HG03558 (cell line): Measurements from ENCODE around the gene RASL10A.
"Not testable (repeated sequence)": the region's sequence is repeated elsewhere in the genome, so short reads cannot be mapped to it uniquely, and the experiment has no call there.

ENCODE experiments used
- ATAC-seq: cut with Tn5 transposase; IDR thresholded peaks from one replicate; pipeline ENCODE4 v1.9.1; 2021; ENCODE audit warnings: moderate number of reproducible peaks; ENCODE audit not compliant: unreplicated experiment; ENCODE audit errors: extremely low read depth

Gene RASL10A

DNA sequence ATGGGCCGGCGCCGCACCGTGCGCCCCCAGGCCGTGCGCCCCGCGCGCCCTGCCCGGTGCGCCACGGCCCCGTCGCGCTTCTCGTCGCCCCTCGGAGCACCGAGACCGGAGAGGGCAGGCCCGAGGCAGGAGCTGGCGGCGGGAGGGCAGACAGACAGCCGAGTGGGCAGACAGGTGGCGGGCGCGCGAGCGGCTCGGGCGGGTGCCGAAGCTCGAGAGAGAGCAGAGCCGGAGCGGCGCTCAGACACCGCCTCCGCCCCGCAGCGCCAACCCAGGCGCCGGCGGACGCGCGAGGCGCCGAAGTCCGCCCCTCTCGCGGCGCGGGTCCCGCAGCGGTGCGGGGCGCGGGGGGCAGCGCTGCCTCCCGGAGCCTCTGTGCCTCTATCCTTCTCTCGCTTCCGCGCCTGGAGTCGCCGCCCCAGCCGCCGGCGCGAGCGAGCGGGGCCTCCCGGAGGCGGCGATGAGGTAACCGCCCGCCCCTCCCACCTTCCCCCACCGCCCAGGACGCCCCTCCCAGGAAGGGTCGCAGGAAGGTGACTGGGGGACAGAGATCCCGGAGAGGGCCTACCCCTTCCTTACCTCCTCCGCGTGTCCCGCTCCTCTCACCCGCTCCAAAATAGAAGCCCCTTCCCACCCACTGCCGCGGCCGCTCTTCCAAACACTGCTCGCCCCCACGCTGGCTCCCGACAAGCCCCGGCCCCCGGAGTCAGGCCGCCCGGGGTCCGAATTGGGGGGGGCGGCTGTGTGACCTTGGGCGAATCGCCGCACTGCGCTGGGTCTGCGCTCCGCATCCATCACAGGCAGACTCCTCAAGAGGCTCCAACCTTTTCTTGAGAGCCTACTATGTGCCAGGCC, at the start of gene RASL10A:
Gene RASL10A, minus strand, starts transcription at position 412 of the 855 bp plus-strand sequence. CDS start 451 bp downstream, outside the sequence.
- no peak for ATAC-seq

- ATAC-seq, result no peak
Measured at GRCh38 chr22:29359469-29359868, 44.0 kb upstream of the RASL10A start.

DNA sequence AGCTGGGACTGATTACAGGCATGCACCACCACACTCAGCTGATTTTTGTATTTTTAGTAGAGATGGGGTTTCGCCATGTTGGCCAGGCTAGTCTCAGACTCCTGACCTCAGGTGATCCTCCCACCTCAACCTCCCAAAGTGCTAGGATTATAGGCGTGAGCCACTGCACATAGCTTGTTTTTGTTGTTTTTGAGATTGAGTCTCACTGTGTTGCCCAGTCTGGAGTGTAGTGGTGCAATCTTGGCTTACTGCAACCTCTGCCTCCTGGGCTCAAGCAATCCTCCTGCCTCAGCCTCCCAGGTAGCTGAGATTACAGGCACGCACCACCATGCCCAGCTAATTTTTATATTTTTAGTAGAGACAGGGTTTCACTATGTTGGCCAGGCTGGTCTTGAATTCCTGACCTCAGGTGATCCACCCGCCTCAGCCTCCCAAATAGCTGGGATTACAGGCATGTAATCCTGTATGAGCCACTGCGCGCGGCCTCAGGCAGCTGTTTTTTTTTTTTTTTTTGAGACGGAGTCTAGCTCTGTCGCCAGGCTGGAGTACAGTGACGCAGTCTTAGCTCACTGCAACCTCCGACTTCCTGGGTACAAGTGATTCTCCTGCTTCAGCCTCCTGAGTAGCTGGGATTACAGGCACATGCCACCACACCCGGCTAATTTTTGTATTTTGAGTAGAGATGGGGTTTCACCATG, 41.8 kb upstream of the RASL10A start:
- ATAC-seq, result not testable (repeated sequence)

DNA sequence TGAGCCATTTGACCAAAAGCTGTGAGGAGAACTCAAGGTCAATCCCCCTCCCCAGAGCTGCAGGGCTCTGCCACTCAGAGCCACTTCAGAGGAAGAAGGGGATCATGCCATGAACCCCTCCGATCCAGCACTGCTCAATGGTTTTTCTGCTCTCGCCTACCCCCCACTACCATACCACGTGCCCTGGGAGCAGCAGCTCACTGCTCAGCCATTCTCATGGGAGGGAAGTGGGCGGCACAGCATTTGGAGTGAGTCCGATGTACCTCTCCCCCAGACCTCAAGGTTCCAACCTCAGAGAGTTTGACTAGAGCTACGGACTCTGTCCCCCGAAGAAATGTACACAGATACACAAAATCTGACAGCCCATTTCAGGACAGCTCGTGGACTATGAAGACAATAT, 38.4 kb upstream of the RASL10A start:
- no peak for ATAC-seq

GRCh38 chr22:29353286-29353685, 37.8 kb upstream of the RASL10A start:
- ATAC-seq, result no peak

DNA sequence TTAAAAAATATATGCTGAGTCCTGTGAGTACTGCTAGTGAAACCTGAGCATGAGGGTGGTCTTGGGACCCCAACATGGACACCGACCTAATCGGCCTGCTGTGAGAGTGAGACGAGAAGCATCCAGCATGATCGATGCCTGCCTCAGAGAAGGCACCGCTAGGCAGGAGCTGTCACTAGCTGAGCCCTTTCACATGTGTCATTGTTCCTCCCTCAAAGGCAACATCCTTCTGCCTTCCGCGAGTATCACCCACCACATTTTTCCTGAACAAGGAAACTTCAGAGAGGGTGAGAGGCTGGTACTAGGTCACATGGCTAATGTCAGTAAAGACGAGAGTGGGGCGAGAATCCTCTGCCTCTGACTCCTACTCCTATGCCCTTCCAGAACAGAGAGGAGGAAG, 37.3 kb upstream of the RASL10A start:
- no peak for ATAC-seq

DNA sequence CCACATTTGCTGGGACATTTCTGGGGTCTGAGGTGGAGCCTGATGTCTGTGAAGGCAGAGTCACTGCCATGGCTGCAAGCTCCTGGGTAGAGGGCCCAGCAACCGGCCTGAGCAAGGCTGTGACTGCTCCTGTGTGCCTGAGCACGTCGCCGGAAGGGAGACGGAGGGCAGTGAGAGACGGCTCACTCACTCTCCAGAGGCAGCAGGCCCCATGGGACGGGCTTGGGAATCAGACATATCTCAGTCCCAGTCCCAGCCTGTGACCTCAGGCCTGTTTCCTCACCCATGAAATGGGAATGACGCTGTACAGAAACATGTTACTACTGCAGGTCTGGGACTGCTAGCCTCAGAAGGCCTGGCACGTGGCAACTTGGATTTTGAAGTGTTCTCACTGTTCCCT, 36.4 kb upstream of the RASL10A start:
- no peak for ATAC-seq

- ATAC-seq, result no peak
Measured at GRCh38 chr22:29351042-29351441, 35.5 kb upstream of the RASL10A start.

GRCh38 chr22:29348956-29349355, 33.5 kb upstream of the RASL10A start:
- ATAC-seq, result no peak

DNA sequence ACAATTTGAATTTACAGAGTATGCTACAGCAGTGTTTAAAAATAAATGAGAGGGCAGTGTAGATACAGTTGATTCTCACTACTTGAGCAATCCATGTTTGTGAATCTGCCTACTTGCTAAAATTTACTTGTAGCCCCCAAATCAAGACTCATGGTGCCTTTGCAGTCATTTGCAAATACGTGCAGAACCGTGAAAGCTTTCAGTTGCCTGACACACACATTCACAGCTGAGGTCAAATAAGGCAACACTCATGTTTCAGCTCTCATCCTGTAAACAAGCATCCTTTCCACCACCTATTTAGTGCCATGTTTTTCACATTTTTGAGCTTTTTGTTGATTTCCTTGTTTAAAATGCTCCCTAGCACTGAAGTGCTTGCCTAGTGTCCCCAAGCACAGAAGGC, 32.5 kb upstream of the RASL10A start:
- ATAC-seq, result no peak

- no peak for ATAC-seq
Measured at GRCh38 chr22:29346659-29347058, 31.2 kb upstream of the RASL10A start.

- no peak for ATAC-seq
Measured at GRCh38 chr22:29345932-29346331, 30.4 kb upstream of the RASL10A start.

- ATAC-seq, result not testable (repeated sequence)
Measured at GRCh38 chr22:29344889-29345288, 29.4 kb upstream of the RASL10A start.

DNA sequence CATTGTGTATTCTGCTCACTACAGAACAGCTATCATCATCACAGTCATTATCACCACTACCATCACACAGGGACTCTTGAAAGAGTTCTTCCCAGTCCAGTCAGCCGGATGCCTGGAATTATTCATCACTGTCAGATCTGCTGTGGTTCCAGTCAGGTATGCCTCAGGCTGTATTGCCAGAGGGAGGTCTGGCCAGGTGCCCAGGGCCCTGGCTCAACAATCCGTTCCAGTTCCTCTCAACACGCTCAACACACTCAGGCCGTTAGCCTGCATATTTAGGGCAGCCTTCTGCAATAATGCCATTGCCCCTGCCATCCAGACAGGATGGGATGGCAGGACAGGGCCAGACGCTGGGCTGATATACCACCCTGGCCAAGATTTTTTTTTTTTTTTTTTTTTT, 28.6 kb upstream of the RASL10A start:
- no peak for ATAC-seq

- no peak for ATAC-seq
Measured at GRCh38 chr22:29343313-29343805, 27.9 kb upstream of the RASL10A start.

- no peak for ATAC-seq
Measured at GRCh38 chr22:29342577-29343312, 27.2 kb upstream of the RASL10A start.

GRCh38 chr22:29342177-29342576, 26.7 kb upstream of the RASL10A start:
- no peak for ATAC-seq

GRCh38 chr22:29341849-29342127, 26.3 kb upstream of the RASL10A start:
- ATAC-seq, result no peak

GRCh38 chr22:29341056-29341848, 25.8 kb upstream of the RASL10A start:
- ATAC-seq, result no peak

- no peak for ATAC-seq
Measured at GRCh38 chr22:29340566-29340965, 25.1 kb upstream of the RASL10A start.
